H54 (cell line): ENCODE results near the gene MOCOS.
"Not testable (repeated sequence)": the region's sequence is repeated elsewhere in the genome, so short reads cannot be mapped to it uniquely, and the experiment has no call there.

ENCODE experiments used
- DNase-seq: peaks from one replicate; pipeline ENCODE4 v3.0.0; 2011; ENCODE audit warnings: low spot score, mixed read lengths; ENCODE audit not compliant: insufficient read length
- FAIRE-seq: peaks from 3 replicates; lab custom pipeline; 2011; peaks lifted over from hg19 to GRCh38; lab: Jason Lieb, UNC
- POLR2A ChIP-seq: IDR thresholded peaks from 2 replicates; pipeline ENCODE4 v1.6.1; 2011; ENCODE audit warnings: low read depth, mild to moderate bottlenecking, low read length

MOCOS gene

GRCh38 chr18:36162981-36163380 lies 24.3 kb upstream of the MOCOS start:
- DNase-seq (no peak), FAIRE-seq (no peak)
- TF ChIP-seq POLR2A, result no peak

DNA sequence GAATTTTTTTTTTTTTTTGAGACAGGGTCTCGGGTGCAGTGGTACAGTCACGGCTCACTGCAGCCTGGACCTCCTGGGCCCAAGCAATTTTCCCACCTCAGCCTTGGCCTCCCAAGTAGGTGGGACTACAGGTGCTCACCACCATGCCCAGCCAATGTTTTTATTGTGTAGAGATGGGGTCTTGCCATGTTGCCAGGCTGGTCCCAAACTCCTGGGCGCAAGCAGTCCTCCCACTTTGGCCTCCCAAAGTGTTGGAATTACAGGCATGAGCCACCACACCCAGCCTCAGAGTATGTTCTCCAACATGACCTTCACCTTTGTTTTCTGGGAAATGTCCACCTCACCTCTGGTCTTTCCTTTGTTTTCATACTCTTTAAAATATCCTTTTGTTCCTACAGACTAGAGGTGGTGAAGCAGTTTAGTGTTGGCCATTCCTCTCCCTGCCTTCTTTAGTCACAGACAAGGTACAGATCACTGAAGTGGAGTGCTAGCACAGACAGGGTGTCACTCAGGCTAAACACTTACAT lies 19.5 kb upstream of the MOCOS start:
- TF ChIP-seq POLR2A, result no peak
- FAIRE-seq, result no peak

GRCh38 chr18:36168296-36168695 lies 19.0 kb upstream of the MOCOS start:
- FAIRE-seq, DNase-seq: not testable (repeated sequence)

More for the DNA sequence above, 19.5 kb upstream of the MOCOS start:
- DNase-seq, result no peak

GRCh38 chr18:36169938-36170337 lies 17.4 kb upstream of the MOCOS start:
- no peak for FAIRE-seq
- no peak for TF ChIP-seq POLR2A
- no peak for DNase-seq

DNA sequence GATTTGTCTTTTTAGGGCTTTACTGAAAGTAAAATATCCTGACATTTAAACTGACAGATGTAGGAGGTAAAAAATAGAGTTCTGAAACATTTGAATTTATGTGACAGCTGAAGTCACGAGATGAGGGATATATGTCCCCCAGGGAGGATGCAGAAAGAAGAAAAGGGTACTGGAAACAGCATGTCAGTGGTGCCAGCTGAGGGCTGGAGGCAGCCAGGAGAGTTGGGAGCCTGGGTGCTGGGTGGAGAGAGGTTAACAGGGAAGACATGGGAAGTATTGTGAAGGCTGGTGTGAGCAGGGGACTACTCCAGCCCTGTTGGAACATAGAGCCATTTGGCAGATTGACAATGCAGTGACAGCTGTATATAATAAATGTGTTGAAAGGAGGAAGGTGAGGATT lies 11.8 kb upstream of the MOCOS start:
- FAIRE-seq (no peak), DNase-seq (no peak)
- no peak for TF ChIP-seq POLR2A

DNA sequence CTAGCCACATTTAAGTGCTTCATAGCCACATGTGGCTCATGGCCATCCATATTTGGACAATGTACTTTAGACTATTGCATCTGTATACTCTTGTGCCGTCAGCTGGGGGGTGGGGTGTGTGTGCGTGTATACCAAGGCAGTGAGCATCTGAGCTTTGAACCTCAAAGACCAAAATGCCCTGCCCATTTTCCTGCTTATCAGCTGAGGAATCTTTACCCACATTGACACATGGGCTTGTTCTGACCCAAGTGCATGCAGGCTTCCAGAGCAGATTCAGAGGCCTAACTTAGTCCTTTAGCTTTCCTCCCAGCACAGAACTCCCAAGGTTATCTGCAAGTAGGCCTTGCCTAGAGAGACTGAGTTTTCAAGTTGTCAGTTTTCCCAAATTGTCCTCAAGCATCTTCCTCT lies 11.1 kb upstream of the MOCOS start:
- TF ChIP-seq POLR2A, result no peak
- FAIRE-seq (no peak), DNase-seq (no peak)

DNA sequence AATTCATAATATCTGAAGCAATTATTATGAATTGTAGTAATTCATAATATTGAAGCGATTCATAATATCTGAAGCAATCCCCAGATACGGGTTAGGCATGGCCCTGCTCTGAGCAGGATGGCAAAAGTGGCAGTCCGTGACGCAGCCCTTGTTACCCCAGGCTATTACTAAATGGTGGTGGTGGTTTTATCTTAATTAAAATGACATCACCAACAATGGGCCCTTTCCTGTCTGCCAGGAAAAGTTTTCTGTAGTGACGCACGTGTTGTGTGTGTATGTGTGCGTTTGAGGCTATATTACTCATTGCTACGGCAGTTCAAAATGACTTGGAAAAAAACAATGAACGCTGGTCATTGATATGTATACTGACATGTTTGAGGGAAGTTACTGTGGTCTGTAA lies 10.6 kb upstream of the MOCOS start:
- TF ChIP-seq POLR2A, result no peak
- FAIRE-seq, result no peak
- DNase-seq, result no peak

DNA sequence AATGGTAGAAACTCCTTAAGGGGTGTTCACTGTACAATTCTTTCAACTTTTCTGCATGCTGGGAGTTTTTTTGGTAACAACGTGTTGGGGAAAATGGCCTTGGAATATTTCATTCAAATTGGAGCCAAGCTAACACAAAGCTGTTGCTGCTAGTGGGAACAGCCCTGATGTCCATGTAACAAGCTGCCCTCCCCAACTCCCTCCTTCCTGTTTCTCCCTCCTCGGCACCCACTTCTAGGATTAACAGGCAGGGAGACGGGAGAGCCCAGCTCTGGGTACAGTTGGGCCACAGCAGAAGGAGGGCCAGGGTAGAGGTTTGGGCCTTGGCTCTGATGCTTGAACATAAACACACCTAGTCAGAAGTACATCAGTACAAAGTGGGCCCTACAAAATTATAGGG lies 9.4 kb upstream of the MOCOS start:
- DNase-seq, result no peak
- no peak for TF ChIP-seq POLR2A
- no peak for FAIRE-seq

GRCh38 chr18:36179562-36180355 lies 7.5 kb upstream of the MOCOS start:
- TF ChIP-seq POLR2A, result no peak
- no peak for FAIRE-seq
- DNase-seq, result no peak

DNA sequence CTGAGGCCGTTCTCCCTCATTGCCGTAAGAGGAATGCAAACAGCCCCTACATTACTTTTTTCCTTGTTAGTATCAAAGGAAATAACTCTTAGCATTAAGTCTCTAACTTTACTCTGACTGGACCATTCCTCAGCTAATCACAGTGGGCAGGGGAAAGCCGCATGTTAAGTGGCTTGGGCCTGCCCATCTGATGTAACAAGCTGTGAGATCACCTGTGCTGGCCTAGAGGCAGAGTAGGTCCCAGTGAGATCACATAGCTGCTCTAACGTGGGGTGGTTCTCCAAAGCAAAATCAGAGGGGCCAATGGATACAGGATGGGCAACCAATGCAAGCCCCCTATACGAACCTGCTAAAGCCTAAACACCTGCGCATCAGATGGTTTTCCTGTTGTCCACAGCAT lies 5.9 kb upstream of the MOCOS start:
- TF ChIP-seq POLR2A, result no peak
- no peak for FAIRE-seq
- no peak for DNase-seq

GRCh38 chr18:36181898-36182506 lies 5.3 kb upstream of the MOCOS start:
- DNase-seq (no peak), FAIRE-seq (no peak)
- no peak for TF ChIP-seq POLR2A

GRCh38 chr18:36183033-36183432 lies 4.3 kb upstream of the MOCOS start:
- FAIRE-seq (no peak), DNase-seq (no peak)
- no peak for TF ChIP-seq POLR2A

DNA sequence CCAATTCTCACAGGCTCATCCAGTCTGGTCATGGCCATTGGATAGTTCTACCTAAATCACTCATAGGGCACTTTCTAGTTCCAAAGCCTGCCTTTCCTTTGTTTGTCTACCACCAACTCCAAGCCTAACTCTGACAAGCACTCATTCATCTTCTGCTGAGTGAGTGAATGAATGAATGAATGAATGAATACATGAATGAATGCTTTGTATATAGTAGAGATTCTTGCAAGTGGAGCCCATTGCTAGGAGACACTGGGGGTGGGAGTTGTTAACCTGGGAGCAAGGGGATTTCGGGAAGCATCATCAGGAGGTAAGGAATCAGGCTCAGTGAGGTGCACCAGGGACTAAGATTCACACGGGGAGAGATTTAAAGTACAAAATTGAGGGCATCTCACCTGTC lies 3.3 kb upstream of the MOCOS start:
- no peak for FAIRE-seq
- no peak for TF ChIP-seq POLR2A

GRCh38 chr18:36185157-36185556 lies 2.1 kb upstream of the MOCOS start:
- FAIRE-seq (no peak), DNase-seq (no peak)
- TF ChIP-seq POLR2A, result no peak

More for the DNA sequence above, 3.3 kb upstream of the MOCOS start:
- no peak for DNase-seq
